Keratinocyte (primary cell): Measurements from ENCODE around the gene FGL2.
"Not testable (repeated sequence)": the region's sequence is repeated elsewhere in the genome, so short reads cannot be mapped to it uniquely, and the experiment has no call there.

Experiments
- EZH2 ChIP-seq: IDR thresholded peaks from one replicate; pipeline ENCODE4 v1.6.1; 2012; ENCODE audit warnings: inconsistent platforms, mild to moderate bottlenecking, low read length, moderate library complexity
- TF ChIP-seq, protein P1 (sequence below), 3 experiments: IDR thresholded peaks in 1 of 3; conservative IDR thresholded peaks in 1 of 3; optimal IDR thresholded peaks in 1 of 3; 2 replicates in 2 of 3; 3 replicates in 1 of 3; pipeline versions ENCODE3 to v1.5.1; 2011; ENCODE audit warnings: low read length in 3 of 3, mild to moderate bottlenecking in 3 of 3, moderate library complexity in 2 of 3, control low read depth in 1 of 3, inconsistent platforms in 1 of 3; ENCODE audit not compliant: insufficient read depth in 2 of 3; ENCODE audit errors: extremely low read depth in 1 of 3

DNA sequence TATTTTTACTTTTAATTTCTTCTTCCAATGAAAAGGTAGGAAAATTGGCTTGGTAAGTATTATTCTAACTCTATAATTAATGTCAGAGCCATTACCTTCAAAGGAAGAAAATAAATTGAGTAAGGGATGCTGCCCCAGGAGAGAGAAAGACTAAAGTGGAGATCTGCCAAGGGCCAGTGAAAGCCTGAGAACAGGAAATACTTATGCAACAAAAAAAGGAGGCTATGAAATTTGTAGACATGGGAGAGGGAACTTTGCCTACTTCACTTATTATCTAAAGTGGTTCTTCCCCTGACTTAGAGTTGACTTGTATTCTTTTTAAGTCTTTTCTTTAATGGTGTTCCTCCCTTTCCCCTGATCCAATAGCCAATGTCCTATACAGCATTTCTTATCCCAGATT, 47.4 kb downstream of the FGL2 start:
- not testable (repeated sequence) for TF ChIP-seq EZH2
- TF ChIP-seq, protein P1, sequence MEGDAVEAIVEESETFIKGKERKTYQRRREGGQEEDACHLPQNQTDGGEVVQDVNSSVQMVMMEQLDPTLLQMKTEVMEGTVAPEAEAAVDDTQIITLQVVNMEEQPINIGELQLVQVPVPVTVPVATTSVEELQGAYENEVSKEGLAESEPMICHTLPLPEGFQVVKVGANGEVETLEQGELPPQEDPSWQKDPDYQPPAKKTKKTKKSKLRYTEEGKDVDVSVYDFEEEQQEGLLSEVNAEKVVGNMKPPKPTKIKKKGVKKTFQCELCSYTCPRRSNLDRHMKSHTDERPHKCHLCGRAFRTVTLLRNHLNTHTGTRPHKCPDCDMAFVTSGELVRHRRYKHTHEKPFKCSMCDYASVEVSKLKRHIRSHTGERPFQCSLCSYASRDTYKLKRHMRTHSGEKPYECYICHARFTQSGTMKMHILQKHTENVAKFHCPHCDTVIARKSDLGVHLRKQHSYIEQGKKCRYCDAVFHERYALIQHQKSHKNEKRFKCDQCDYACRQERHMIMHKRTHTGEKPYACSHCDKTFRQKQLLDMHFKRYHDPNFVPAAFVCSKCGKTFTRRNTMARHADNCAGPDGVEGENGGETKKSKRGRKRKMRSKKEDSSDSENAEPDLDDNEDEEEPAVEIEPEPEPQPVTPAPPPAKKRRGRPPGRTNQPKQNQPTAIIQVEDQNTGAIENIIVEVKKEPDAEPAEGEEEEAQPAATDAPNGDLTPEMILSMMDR (optimal IDR thresholded peaks at IDR 0.05 in 1 of 3, IDR thresholded peaks at IDR 0.05 in 1 of 3, conservative IDR thresholded peaks at IDR 0.05 in 1 of 3; ENCODE audit: extremely low read depth in 1 of 3, insufficient read depth in 2 of 3, low read length in 3 of 3): not testable (repeated sequence)
